Gastroesophageal sphincter (tissue), 3 donors: Measurements from ENCODE around the gene SERPINA12.

Experiments used
- CTCF ChIP-seq, 4 experiments: fragments of 200-600 bp in 2 of 4; fragments of 450-650 bp in 2 of 4; sonication (generic) in 1 of 4; IDR thresholded peaks; one replicate each; pipeline ENCODE4 v1.5.1; 2017 to 2019; ENCODE audit warnings: antibody characterized with exemption in 4 of 4, mild to moderate bottlenecking in 2 of 4, moderate library complexity in 2 of 4
- EP300 ChIP-seq: sonication (generic); formaldehyde crosslinking; IDR thresholded peaks from one replicate; pipeline ENCODE4 v1.6.1; 2017; ENCODE audit warnings: antibody characterized with exemption, mild to moderate bottlenecking
- POLR2A ChIP-seq, 2 donors: fragments of 450-650 bp; IDR thresholded peaks; one replicate each; pipeline ENCODE4 v1.6.1; 2017; ENCODE audit warnings: antibody characterized with exemption in 2 of 2, mild to moderate bottlenecking in 2 of 2, moderate library complexity in 1 of 2
- POLR2AphosphoS5 ChIP-seq: sonication (generic); formaldehyde crosslinking; IDR thresholded peaks from one replicate; pipeline ENCODE4 v1.6.1; 2017; ENCODE audit warnings: antibody characterized with exemption

- TF ChIP-seq CTCF (IDR thresholded peaks at IDR 0.05) (no peak), POLR2A (IDR thresholded peaks at IDR 0.05) (no peak), POLR2AphosphoS5 (no peak), EP300 (no peak)
Measured at GRCh38 chr14:94521375-94522114, 12.3 kb upstream of the SERPINA12 start.
